Thyroid gland (tissue), 4 donors: ENCODE measurements around the gene OPTN. TPM values are rescaled to one million over a fixed set of nuclear protein-coding genes. Genes with fewer than 3 reads are reported as not detected.

Source experiments
- DNase-seq, 2 donors: peaks; one replicate each; pipeline ENCODE4 v3.0.0-alpha.2; 2019
- H3K27ac ChIP-seq, 3 donors: fragments of 200-600 bp; sonication (generic); 1 replicate in 2 of 3; 2 replicates in 1 of 3; pipeline ENCODE4 v1.5.1; 2016 to 2019; ENCODE audit warnings: mild to moderate bottlenecking in 1 of 3, moderate library complexity in 1 of 3
- H3K27me3 ChIP-seq: fragments of 200-600 bp; sonication (generic); one replicate; pipeline ENCODE4 v1.5.1; 2019
- H3K36me3 ChIP-seq, 2 donors: fragments of 200-600 bp; sonication (generic); one replicate each; pipeline ENCODE4 v1.5.1; 2016 to 2019
- H3K4me1 ChIP-seq, 2 donors: fragments of 200-600 bp; sonication (generic); one replicate each; pipeline ENCODE4 v1.5.1; 2017 to 2019
- H3K4me3 ChIP-seq, 3 donors: fragments of 200-600 bp; sonication (generic); replicated peaks in 1 of 3; 1 replicate in 2 of 3; 2 replicates in 1 of 3; pipeline ENCODE4 v1.5.1; 2016; ENCODE audit warnings: mild to moderate bottlenecking in 1 of 3
- H3K9me3 ChIP-seq: fragments of 200-600 bp; sonication (generic); one replicate; pipeline ENCODE4 v1.5.1; 2017
- POLR2A ChIP-seq, 2 donors: fragments of 450-650 bp; IDR thresholded peaks; one replicate each; pipeline ENCODE4 v1.6.1; 2017; ENCODE audit warnings: antibody characterized with exemption in 2 of 2, mild to moderate bottlenecking in 2 of 2, moderate library complexity in 1 of 2
- WGBS, 2 donors: methylation state at CpG; one replicate each; pipeline ENCODE4 v1.1.5; 2017; 5-methylcytosine and 5-hydroxymethylcytosine counted together
- intact Hi-C: fragments of 100-400 bp; cut with DNase I; formaldehyde crosslinking; loops from one replicate; pipeline ENCODE4 v1.15.1; 2023
- total RNA-seq, 4 donors: library from RNA; depleted of rRNA; stranded (reverse); fragments of >200 nt; gene quantifications; one replicate each; pipeline ENCODE4 v1.2.3, GENCODE V29; 2016
- TF ChIP-seq, protein P1 (sequence below), 6 experiments: fragments of 200-600 bp in 3 of 6; fragments of 450-650 bp in 3 of 6; sonication (generic) in 3 of 6; IDR thresholded peaks; one replicate each; pipeline ENCODE4 v1.5.1; 2016 to 2019; ENCODE audit warnings: antibody characterized with exemption in 6 of 6, mild to moderate bottlenecking in 2 of 6, inconsistent platforms in 1 of 6, moderate library complexity in 1 of 6

OPTN gene
- total RNA-seq, 4 donors from 2014 or later = 19.9 to 39.5 (median 26.8) TPM

DNA sequence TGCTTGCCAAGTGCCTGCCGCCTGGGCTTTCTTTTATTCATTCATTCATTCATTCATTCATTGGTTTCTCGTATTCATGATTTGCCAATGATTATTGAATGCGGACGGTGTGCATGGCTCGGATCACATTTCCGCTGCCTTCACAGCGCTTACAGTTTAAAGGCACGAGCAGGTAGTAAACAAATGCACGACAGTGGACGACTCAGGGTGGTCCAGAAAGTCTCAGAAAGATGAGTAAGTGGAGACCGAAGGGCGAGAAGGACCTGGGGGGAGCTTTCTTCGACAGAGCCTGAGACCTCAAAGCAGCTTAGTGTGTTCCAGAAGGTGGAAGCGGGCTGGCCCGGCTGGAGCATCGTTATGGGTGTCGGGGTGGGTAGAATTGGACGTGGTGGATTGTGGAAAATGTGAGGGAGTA lies 61.9 kb downstream of the OPTN start:
- Histone ChIP-seq H3K4me1 (peaks cover 5 to 12% of the 10 kb centered on the region in 2 donors), H3K4me3 (peak overlapping the region in 1 of 3 donors; percentile 23), H3K27me3 (no peaks in the 10 kb centered on the region), H3K9me3 (no peaks in the 10 kb centered on the region), H3K27ac (no peak overlapping the region), H3K36me3 (no peaks in the 10 kb centered on the region)
- TF ChIP-seq POLR2A (IDR thresholded peaks at IDR 0.05) = no peak
- TF ChIP-seq, protein P1, sequence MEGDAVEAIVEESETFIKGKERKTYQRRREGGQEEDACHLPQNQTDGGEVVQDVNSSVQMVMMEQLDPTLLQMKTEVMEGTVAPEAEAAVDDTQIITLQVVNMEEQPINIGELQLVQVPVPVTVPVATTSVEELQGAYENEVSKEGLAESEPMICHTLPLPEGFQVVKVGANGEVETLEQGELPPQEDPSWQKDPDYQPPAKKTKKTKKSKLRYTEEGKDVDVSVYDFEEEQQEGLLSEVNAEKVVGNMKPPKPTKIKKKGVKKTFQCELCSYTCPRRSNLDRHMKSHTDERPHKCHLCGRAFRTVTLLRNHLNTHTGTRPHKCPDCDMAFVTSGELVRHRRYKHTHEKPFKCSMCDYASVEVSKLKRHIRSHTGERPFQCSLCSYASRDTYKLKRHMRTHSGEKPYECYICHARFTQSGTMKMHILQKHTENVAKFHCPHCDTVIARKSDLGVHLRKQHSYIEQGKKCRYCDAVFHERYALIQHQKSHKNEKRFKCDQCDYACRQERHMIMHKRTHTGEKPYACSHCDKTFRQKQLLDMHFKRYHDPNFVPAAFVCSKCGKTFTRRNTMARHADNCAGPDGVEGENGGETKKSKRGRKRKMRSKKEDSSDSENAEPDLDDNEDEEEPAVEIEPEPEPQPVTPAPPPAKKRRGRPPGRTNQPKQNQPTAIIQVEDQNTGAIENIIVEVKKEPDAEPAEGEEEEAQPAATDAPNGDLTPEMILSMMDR (IDR thresholded peaks at IDR 0.05) = no peak
- intact Hi-C loops = loop anchor here (2.0 kb wide), 1 partner anchor 139 kb away; the partner anchor contains the start of gene PHYH
- 3 to 5% methylated on average over 18 of the region's 18 CpGs for WGBS, 2 donors
- DNase-seq = no peak

DNA sequence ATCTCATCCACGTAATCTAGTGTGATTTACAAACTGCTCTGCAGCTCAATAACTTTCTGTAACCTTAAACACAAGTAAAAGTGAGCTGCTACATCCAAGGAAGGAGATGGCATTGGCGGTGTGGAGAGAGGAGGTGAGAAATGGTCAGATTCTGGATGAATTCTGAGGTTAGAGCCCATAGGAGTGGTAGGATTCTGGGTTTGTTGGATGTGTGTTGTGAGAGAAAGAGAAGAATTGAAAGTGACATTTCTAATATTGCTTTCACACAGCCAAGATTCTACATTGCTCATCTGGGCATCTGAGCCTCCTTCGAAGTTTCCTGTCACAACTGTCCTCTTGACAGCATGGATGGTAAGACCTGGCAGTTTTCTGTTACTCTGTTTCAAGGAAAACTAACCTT lies 63.9 kb downstream of the OPTN start:
- H3K4me1 ChIP-seq = peaks cover 5 to 12% of the 10 kb centered on the region in 2 donors
- H3K4me3 ChIP-seq = no peak overlapping the region
- WGBS, 2 donors = 90 to 91% methylated on average over 3 of the region's 3 CpGs
- H3K27me3 ChIP-seq = no peaks in the 10 kb centered on the region
- no peak overlapping the region for H3K27ac ChIP-seq
- H3K36me3 ChIP-seq = no peaks in the 10 kb centered on the region
- TF ChIP-seq, protein P1 (IDR thresholded peaks at IDR 0.05) = no peak
- no peak for TF ChIP-seq POLR2A (IDR thresholded peaks at IDR 0.05)
- DNase-seq = no peak
- intact Hi-C loops = no loop called here
- no peaks in the 10 kb centered on the region for H3K9me3 ChIP-seq

DNA sequence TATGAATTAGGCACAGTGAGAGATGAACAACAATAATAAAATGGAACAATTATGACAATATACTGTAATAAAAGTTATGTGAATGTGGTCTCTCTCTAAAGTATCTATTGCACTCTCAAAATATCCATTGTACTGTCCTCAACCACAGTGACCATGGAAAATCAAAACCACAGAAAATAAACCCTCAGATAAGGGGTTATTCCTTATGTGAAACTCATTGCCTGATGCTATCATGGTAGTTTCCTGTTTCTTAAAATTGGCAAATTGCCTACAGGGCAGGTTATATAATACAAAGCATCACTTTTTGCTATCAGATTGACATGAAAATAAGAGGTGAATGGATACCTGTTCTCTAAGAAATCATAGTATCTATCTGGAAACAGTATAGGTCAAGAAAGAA lies 65.2 kb downstream of the OPTN start:
- no peak for TF ChIP-seq POLR2A (IDR thresholded peaks at IDR 0.05)
- TF ChIP-seq, protein P1 (IDR thresholded peaks at IDR 0.05) = no peak
- intact Hi-C loops = no loop called here
- no peak overlapping the region for H3K27ac ChIP-seq
- no peaks in the 10 kb centered on the region for H3K36me3 ChIP-seq
- DNase-seq = no peak
- no peaks in the 10 kb centered on the region for H3K27me3 ChIP-seq
- H3K9me3 ChIP-seq = no peaks in the 10 kb centered on the region
- peaks cover 5 to 12% of the 10 kb centered on the region in 2 donors for H3K4me1 ChIP-seq
- H3K4me3 ChIP-seq = no peak overlapping the region

DNA sequence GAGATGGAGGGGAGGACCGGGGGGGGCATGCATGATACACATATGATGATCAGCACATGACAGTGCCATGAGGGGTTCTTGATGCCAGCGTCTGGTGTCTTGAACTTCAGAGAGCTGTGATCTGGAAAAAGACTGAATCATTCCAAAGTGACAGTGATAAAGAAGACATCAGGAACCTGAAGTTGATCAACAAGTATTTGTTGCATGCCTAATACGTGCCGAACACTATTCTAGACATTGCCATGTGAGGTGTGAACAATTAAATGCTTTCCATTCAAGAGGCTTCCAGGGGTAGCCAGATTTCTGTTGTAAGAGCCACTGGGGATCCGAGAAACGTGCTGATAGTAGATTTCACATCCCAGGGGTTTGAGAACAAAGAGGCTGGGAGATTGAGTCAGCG lies 67.6 kb downstream of the OPTN start:
- 79 to 91% methylated on average over 7 of the region's 7 CpGs for WGBS, 2 donors
- Histone ChIP-seq H3K27ac (no peak overlapping the region), H3K9me3 (no peaks in the 10 kb centered on the region), H3K4me3 (no peak overlapping the region), H3K4me1 (no peaks in the 10 kb centered on the region), H3K36me3 (no peaks in the 10 kb centered on the region), H3K27me3 (no peaks in the 10 kb centered on the region)
- DNase-seq = no peak
- no peak for TF ChIP-seq POLR2A (IDR thresholded peaks at IDR 0.05)
- TF ChIP-seq, protein P1 (IDR thresholded peaks at IDR 0.05) = no peak
- intact Hi-C loops = no loop called here

DNA sequence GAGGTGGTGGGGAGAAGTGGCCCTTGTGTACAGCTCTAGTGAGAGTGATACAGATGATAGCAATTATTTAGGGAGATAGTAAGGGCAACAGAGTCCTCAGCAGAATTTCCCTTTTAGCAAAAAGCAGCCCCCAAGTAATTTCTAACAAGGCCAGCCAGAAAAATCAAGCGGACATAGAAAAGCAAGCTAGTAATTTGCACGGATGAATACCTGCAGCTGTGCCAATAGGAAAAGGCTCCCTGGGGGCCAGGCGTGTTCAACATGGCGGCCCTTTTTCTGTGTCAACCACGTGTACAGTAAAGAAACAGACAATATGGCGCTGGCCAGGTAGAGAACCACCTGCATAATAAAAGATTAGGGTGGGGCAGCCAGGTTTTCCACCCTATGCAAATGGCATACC lies 68.8 kb downstream of the OPTN start:
- no peaks in the 10 kb centered on the region for H3K9me3 ChIP-seq
- H3K36me3 ChIP-seq = no peaks in the 10 kb centered on the region
- no peak overlapping the region for H3K27ac ChIP-seq
- no peaks in the 10 kb centered on the region for H3K27me3 ChIP-seq
- no peak for DNase-seq
- 88 to 96% methylated on average over 6 of the region's 6 CpGs for WGBS, 2 donors
- intact Hi-C loops = no loop called here
- no peaks in the 10 kb centered on the region for H3K4me1 ChIP-seq
- no peak overlapping the region for H3K4me3 ChIP-seq
- TF ChIP-seq, protein P1 (IDR thresholded peaks at IDR 0.05) = no peak
- TF ChIP-seq POLR2A (IDR thresholded peaks at IDR 0.05) = no peak
